Skeletal muscle tissue (tissue), 4 donors: ENCODE measurements around the gene GATM. TPM values are rescaled to one million over a fixed set of nuclear protein-coding genes. Genes with fewer than 3 reads are reported as not detected.
A peak's percentile ranks its signal among the peaks of the same experiment; 100 is the strongest.

ENCODE experiments used
- H3K27ac ChIP-seq: one replicate; pipeline ENCODE4 v1.7.0; 2013; ENCODE audit warnings: mild to moderate bottlenecking, low read depth, low read length, inconsistent platforms
- H3K27me3 ChIP-seq, 3 donors: one replicate each; pipeline ENCODE4 v1.7.0; 2013; ENCODE audit warnings: low read length in 3 of 3; ENCODE audit not compliant: control insufficient read depth in 3 of 3, insufficient read depth in 3 of 3
- H3K36me3 ChIP-seq, 3 donors: one replicate each; pipeline ENCODE4 v1.7.0; 2013; ENCODE audit warnings: low read length in 3 of 3; ENCODE audit not compliant: control insufficient read depth in 3 of 3, insufficient read depth in 3 of 3
- H3K4me1 ChIP-seq, 3 donors: one replicate each; pipeline ENCODE4 v1.7.0; 2013; ENCODE audit warnings: low read length in 3 of 3, mild to moderate bottlenecking in 3 of 3; ENCODE audit not compliant: control insufficient read depth in 3 of 3, insufficient read depth in 3 of 3
- H3K4me3 ChIP-seq, 3 donors: one replicate each; pipeline ENCODE4 v1.7.0; 2013; ENCODE audit warnings: low read length in 3 of 3
- H3K9ac ChIP-seq, 3 donors: one replicate each; pipeline ENCODE4 v1.7.0; 2013; ENCODE audit warnings: low read length in 3 of 3, mild to moderate bottlenecking in 3 of 3, moderate library complexity in 2 of 3, low read depth in 1 of 3
- H3K9me3 ChIP-seq, 3 donors: one replicate each; pipeline ENCODE4 v1.7.0; 2013; ENCODE audit warnings: low read length in 3 of 3; ENCODE audit not compliant: control insufficient read depth in 3 of 3
- total RNA-seq: library from RNA; depleted of rRNA; stranded (reverse); fragments of >200 nt; gene quantifications from one replicate; pipeline ENCODE4 v1.2.3, GENCODE V29; 2014
- donor health status: Osteomylitis.

The GATM gene
- total RNA-seq, 1 donor from 2014 or later, result 309 TPM

DNA sequence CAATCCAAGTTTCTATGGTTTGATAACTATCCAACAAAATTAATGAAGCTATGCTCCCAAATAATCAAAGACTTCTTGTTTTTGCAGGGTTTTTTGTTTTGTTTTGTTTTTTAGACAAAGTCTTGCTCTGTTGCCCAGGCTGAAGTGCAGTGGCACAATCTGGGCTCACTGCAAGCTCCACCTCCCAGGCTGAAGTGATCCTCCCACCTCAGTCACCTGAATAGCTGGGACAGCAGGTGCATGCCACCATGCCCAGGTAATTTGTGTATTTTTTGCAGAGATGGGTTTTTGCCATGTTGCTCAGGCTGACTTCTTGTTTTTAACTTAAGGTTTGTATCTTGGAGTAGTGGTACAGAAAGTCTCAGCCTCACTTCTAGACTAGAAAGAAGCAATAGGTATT lies 11.0 kb upstream of the GATM start:
- Histone ChIP-seq H3K4me3 (no peak overlapping the region), H3K9ac (no peak overlapping the region), H3K27ac (no peak overlapping the region), H3K27me3 (no peaks in the 10 kb centered on the region), H3K4me1 (peaks cover 0 to 9% (median 7%) of the 10 kb centered on the region in 3 donors), H3K36me3 (no peaks in the 10 kb centered on the region), H3K9me3 (no peaks in the 10 kb centered on the region)

DNA sequence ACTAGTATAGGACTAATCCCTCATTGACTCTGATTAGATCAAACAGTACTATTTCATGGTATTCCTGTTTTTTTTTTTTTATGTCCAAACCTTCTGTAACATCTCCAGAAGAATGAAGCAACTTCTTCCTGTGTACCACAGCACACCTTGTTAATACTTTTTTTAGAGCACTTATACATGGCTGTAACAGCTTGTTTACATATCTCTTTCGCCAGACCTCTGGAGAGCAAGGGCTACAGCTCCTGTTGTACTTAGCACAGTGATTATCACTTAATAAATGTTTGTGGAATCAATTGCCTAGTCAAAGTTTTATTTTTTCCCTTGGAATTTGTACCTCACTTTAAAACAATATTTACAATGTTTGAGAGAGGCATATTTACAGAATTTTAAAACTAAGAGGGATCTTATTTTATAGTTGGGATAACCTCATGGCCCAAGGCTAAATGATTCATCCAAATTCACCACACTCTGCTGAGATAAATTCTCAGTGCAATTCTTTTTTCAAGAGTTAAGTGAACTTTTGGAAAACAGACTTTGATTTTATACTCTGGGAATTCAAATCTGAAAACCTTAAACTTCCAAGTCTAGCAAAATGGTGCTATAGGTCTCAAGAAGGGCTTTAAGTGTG lies 9.2 kb upstream of the GATM start:
- H3K9me3 ChIP-seq, result no peaks in the 10 kb centered on the region
- no peak overlapping the region for H3K27ac ChIP-seq
- no peak overlapping the region for H3K4me3 ChIP-seq
- H3K36me3 ChIP-seq, result no peaks in the 10 kb centered on the region
- no peak overlapping the region for H3K9ac ChIP-seq
- H3K4me1 ChIP-seq, result peaks cover 0 to 9% (median 7%) of the 10 kb centered on the region in 3 donors
- no peaks in the 10 kb centered on the region for H3K27me3 ChIP-seq

DNA sequence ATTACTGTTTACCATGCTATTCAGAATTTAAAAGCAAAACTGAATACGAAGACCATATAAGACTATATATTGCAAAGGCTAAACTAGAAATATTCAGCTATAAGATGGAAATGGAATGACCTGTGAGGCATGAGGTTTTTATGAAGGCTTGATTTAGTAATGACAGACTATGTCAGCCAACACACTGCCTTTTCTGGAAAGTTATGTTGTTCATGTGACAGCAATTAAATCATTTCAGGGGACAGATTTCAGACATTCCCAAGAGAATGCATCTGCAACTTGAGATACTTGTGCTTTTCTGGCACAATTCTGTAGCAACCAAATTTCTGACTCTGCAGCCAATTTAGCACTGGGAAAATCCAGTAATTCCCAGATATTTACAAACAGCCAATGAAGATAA lies 8.6 kb upstream of the GATM start:
- no peaks in the 10 kb centered on the region for H3K27me3 ChIP-seq
- H3K36me3 ChIP-seq, result no peaks in the 10 kb centered on the region
- no peaks in the 10 kb centered on the region for H3K9me3 ChIP-seq
- no peak overlapping the region for H3K4me3 ChIP-seq
- H3K4me1 ChIP-seq, result peaks cover 0 to 9% (median 7%) of the 10 kb centered on the region in 3 donors
- no peak overlapping the region for H3K9ac ChIP-seq
- H3K27ac ChIP-seq, result no peak overlapping the region

DNA sequence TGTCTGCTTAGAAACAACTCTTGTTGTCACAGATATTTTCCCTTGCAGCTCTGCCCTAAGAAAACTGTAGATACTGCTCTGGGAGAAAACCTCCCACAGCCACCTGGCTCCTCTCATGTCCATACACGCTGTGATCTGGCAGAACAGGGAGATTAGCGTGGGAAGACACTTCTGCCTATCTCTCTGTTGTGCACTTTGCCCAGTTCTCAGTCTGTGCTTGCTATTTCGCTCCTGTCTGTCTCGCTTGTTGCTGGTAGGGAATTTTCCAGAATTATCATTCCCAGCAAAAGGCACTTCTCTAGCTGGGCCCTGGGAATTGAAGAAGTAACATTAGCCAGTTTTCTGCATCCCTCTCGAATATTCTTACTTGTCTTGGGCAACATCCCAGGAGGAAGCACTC lies 8.1 kb upstream of the GATM start:
- peaks cover 0 to 9% (median 7%) of the 10 kb centered on the region in 3 donors for H3K4me1 ChIP-seq
- no peaks in the 10 kb centered on the region for H3K27me3 ChIP-seq
- H3K9ac ChIP-seq, result peak overlapping the region; percentile 5 to 23 (median 8)
- peak overlapping the region in 1 of 3 donors; percentile 22 for H3K4me3 ChIP-seq
- H3K36me3 ChIP-seq, result no peaks in the 10 kb centered on the region
- no peaks in the 10 kb centered on the region for H3K9me3 ChIP-seq
- peak overlapping the region; percentile 13 for H3K27ac ChIP-seq

DNA sequence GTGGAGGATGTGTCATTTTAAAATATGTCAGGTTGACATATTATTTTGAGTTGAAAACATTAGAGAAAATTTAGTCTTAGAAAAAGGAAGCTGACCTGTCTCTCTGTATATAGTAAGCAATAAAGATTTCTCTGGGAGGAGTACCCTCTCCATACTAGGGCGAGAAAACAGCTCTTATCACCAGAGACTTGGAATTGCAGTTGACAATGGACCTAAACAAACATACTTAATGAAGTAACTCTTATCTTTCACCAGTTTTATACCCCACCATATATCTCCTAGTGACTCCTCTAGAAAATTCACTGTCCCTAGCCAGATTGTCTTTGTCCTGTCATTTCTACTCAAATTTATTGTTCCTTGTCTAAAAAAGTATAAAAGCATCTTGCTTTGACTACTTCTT lies 7.2 kb upstream of the GATM start:
- H3K9me3 ChIP-seq, result no peaks in the 10 kb centered on the region
- no peak overlapping the region for H3K27ac ChIP-seq
- H3K4me3 ChIP-seq, result no peak overlapping the region
- no peaks in the 10 kb centered on the region for H3K27me3 ChIP-seq
- peaks cover 0 to 9% (median 7%) of the 10 kb centered on the region in 3 donors for H3K4me1 ChIP-seq
- H3K9ac ChIP-seq, result no peak overlapping the region
- no peaks in the 10 kb centered on the region for H3K36me3 ChIP-seq

DNA sequence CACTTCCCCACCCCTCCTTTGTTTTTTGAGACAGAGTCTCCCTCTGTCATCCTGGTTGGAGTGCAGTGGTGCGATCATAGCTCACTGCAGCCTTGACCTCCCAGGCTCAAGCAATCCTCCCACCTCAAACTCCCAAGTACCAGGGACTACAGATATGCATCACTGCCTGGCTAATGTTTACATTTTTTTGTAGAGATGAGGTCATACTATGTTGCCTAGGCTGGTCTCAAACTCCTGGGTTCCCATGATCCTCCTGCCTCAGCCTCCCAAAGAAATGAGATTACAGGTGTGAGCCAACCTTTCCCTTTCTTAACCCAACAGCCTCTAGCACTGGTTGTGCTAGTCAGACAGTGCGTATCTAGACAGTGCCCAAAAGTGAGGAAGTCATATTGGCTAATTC lies 6.4 kb upstream of the GATM start:
- H3K4me1 ChIP-seq, result peaks cover 0 to 7% (median 6%) of the 10 kb centered on the region in 3 donors
- no peaks in the 10 kb centered on the region for H3K27me3 ChIP-seq
- H3K9me3 ChIP-seq, result no peaks in the 10 kb centered on the region
- H3K27ac ChIP-seq, result no peak overlapping the region
- H3K9ac ChIP-seq, result no peak overlapping the region
- H3K4me3 ChIP-seq, result no peak overlapping the region
- no peaks in the 10 kb centered on the region for H3K36me3 ChIP-seq

DNA sequence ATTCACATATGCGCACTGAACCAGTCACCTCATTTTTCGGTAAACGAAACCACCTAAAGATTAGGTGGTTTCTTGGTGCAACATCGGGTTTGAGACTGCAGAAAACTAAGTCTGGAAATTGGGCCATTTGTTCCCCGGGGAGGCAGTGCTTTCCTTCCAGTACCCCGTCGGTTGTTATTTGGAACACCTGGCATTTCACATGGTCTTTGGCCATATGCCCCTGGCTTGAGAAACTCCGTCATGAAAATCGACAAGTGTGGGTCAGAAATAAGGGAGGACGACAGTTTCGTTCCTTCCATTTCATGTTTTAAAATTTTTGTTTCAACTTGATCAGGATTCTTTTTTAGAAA lies 544 bp upstream of the GATM start:
- peaks cover 0 to 3% (median 0%) of the 10 kb centered on the region in 3 donors for H3K27me3 ChIP-seq
- H3K27ac ChIP-seq, result peak overlapping the region; percentile 80
- peak overlapping the region; percentile 69 to 88 (median 76) for H3K9ac ChIP-seq
- no peaks in the 10 kb centered on the region for H3K9me3 ChIP-seq
- peak overlapping the region; percentile 77 to 91 (median 83) for H3K4me3 ChIP-seq
- peaks cover 15 to 24% (median 17%) of the 10 kb centered on the region in 3 donors for H3K4me1 ChIP-seq
- peaks cover 8 to 13% (median 9%) of the 10 kb centered on the region in 3 donors for H3K36me3 ChIP-seq

DNA sequence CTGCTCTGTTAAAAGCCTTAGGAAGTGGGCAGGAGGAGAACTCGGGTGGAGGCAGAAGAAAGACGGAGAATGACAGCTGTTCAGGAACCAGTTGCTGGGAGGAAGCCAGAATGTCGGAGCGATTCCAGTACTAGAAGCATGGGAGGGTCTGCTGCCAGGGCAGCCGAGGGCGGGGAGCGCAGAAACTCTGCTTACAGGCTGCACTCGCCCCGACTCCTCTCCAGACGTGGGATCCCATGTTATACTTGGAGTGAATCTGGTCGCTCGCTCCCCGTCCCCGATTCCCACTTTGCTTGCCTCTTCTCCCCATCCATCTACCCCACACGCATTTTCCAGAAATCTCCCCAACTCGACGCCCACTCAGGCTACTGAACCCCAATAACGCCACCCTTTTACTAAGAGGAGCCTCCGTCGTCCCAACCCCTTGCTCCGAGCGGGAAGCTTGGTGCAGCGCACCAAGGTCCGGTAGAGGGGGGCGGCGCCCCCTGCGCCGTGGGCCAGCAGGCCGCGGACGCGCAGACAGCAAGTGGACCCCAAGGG lies 665 bp downstream of the GATM start:
- Histone ChIP-seq H3K27ac (peak overlapping the region; percentile 80), H3K9ac (peak overlapping the region; percentile 76 to 88 (median 80)), H3K27me3 (peaks cover 0 to 3% (median 0%) of the 10 kb centered on the region in 3 donors), H3K36me3 (peaks cover 8 to 18% (median 13%) of the 10 kb centered on the region in 3 donors), H3K4me1 (peaks cover 15 to 24% (median 17%) of the 10 kb centered on the region in 3 donors), H3K4me3 (peak overlapping the region; percentile 77 to 91 (median 83)), H3K9me3 (no peaks in the 10 kb centered on the region)

DNA sequence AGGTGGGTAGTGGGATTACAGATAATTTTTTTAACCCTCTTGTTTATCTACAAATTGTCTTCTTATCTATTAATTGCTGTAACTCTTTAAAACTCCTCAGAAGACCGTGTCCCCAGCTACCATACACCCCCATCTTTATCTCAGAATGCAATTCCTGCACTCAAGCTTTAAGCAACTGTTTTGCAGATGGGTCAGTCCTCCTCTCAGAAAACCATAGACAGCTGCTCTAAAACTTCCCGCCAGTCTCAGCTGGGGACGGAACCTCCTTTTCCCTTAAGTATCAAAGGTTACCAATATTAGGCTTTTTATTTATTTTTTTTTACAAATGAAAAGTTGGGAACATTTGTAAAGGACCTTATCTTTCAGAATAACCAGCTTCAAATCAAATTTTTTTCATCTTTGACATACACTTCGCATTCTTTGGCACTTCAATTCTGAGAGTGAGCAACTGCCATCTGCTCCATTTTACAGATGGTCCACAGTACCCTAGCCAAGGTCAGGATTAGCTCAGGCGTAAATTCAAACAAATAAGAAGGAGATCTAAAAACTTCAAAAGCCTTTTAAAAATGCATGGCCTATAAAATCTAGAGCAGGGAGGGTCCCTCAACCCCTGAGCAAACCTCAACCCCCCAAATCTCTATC lies 1.3 kb downstream of the GATM start:
- Histone ChIP-seq H3K27ac (peak overlapping the region; percentile 80), H3K4me3 (peak overlapping the region; percentile 77 to 91 (median 83)), H3K4me1 (peaks cover 15 to 24% (median 17%) of the 10 kb centered on the region in 3 donors), H3K9me3 (no peaks in the 10 kb centered on the region), H3K9ac (peak overlapping the region; percentile 76 to 88 (median 80)), H3K27me3 (peaks cover 0 to 3% (median 0%) of the 10 kb centered on the region in 3 donors), H3K36me3 (peaks cover 8 to 22% (median 17%) of the 10 kb centered on the region in 3 donors)
